Urothelium cell line (cell line): ENCODE measurements around the gene KCNF1.

Source experiments
- DNase-seq: peaks from one replicate; pipeline ENCODE4 v3.0.0; 2011; ENCODE audit warnings: low spot score, mixed read lengths
- FAIRE-seq: peaks from 2 replicates; lab custom pipeline; 2011; peaks lifted over from hg19 to GRCh38; lab: Jason Lieb, UNC

KCNF1 gene

DNA sequence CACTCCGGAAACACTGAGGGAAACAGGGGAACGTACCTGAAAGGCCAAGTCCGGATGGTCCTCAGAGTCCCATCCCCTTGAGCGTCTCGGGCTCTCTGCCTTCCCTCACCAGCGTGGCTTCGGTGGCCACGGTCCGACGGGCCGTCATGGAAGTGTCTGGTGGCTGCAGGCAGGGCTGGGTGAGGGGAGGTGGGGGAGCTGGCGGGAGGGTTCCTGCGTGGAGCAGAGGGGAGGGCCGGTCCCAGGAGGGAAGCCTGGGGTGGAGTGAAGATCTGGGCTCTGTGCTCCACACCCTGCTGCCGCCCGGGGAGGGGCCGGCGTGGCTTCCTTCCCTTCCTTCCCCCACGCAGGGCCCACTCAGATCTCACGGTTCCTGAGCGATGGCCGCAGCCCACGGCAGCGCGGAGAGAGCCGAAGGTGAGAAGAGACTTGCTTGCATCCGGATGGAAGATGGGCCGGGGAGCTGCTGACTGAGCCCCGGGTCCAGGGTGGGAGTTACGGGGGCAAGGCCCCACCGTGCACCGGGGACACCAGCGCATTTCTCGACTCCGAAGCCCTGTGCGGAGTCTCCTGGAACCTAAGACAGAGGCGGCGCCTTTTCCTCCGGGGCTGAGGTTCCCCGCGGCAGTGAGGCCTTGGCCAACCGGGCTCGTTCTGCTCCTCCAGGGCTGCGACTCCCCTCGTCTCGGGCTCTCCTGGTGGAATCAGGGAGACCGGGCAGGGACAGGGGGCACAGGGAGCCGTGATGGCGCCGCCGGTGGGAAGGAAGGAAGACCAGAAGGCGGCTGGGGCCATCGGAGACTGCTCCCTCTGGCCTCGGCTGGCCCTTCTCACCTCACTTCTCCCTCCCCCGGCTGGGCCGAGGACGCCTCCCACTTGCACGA is 49.1 kb downstream of the KCNF1 start:
- DNase-seq, result no peak
- FAIRE-seq, result no peak

- FAIRE-seq (no peak), DNase-seq (no peak)
Observed at GRCh38 chr2:10961490-10961875, 49.7 kb downstream of the KCNF1 start.

- DNase-seq (no peak), FAIRE-seq (no peak)
Observed at GRCh38 chr2:10962004-10962403, 50.3 kb downstream of the KCNF1 start.

DNA sequence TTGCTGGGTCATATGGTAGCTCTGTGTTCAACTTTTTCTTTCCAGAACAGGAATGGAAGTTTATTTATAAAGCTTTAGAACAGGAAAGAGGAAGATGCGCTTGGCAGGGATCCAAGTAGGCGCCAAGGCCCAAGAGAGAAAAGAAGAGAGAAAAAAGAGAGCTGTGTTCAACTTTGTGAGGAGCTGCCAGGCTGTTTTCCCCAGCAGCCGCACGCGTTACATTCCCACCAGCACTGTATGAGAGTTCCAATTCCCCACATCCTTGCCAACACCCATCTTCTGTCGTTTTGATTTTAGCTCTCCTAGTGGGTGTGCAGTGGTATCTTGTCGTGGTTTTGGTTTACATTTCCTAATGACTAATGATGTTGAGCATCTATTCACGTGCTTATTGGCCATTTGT is 51.4 kb downstream of the KCNF1 start:
- DNase-seq (no peak), FAIRE-seq (no peak)
